HG03342 (cell line): ENCODE results near the gene MARCHF4.

Source experiments
- ATAC-seq: cut with Tn5 transposase; IDR thresholded peaks from one replicate; pipeline ENCODE4 v1.9.1; 2021; ENCODE audit warnings: mild to moderate bottlenecking, moderate library complexity; ENCODE audit not compliant: unreplicated experiment

Gene MARCHF4

DNA sequence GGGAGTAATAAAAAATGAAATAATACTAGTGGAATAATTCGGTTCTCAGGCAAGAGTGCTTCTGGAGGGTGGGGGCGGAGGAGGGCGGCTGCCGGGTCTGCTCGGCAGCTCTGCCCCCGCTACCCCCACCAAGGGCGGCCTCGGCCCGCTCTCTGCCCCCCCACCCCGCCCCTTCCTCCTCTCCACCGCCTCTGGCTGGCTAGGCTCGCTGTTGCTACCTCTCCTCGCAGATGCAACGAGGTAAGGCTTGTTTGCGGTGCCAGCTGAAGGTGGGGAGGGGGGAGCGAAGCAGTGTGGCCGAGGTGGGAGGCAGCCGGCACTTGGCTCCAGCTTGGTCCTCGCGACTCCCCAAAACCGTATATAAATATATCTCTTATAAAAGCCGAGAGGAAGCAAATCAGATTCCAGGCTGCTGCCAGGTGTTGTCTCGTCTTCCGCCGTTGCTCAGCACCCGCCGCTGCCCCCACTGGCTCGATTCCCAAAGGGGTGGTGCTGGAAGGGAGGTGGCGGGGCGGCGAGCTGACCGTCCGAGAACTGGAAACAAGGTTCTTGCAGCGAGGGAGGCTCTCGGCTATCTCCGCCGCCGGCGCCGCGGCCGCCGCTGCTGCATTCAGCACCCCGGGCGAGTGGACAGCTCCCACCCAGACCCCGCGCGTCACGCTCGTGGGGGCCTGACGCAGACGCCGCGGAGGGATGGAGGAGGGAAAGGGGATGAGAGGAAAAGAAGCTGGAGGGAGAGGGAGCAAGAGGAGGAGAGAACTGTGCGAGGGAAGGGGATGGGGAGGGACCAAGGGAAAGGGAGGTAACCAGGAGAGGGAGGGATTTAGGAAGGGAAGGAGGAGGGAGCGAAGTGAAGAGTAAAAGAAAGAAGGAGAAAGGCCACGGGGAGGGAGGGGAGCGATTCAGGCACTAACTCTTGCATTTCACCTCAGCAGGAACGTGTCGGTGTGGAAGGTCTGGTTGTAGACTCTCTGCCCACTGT is at the start of gene MARCHF4:
TSS of gene MARCHF4 (minus strand) at position 763 of the 982 bp plus-strand sequence. CDS start 2,223 bp downstream, outside the sequence.
- ATAC-seq: no peak

- ATAC-seq: no peak
Measured at GRCh38 chr2:216420367-216421101, 48.3 kb upstream of the MARCHF4 start.

GRCh38 chr2:216418981-216419380 is 46.7 kb upstream of the MARCHF4 start:
- no peak for ATAC-seq

- no peak for ATAC-seq
Measured at GRCh38 chr2:216416571-216417307, 44.5 kb upstream of the MARCHF4 start.

DNA sequence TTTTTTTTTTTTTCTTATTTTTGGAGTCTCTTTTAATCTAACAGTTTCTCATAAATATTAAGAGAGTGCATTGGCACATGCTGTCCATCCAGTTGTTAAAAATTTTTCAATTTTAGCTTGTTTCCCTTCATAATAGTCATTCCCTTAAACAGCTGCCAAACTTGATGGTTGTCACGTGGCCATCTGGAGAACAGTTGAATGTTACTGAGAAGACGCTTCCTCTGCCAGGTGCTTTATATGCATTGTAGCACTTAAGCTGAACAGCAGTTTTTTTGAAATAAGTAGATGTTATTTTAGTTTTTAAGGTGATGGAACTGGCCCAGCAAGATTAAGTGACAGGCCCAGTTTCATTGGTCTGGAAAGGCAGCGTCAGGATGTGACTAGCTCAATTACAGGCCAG is 43.3 kb upstream of the MARCHF4 start:
- ATAC-seq: no peak

DNA sequence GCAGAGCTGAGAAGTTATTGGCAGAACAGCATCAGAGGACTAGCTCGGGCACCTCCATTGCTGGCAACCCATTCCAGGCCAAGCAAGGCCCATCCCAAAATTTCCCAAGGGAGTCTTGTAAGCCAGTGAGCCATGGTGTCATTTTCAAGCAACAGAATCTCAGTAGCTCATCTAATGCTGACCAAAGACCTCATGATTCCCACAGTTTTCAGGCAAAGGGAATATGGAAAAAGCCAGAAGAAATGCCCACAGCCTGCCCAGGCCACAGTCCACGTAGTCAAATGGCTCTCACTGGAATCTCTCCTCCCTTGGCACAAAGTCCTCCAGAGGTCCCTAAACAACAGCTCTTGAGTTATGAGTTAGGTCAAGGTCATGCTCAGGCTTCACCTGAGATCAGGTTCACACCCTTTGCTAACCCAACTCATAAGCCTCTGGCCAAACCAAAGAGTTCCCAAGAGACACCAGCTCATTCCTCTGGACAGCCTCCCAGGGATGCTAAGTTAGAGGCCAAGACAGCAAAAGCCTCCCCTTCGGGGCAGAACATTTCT is 42.6 kb upstream of the MARCHF4 start:
- ATAC-seq: no peak

DNA sequence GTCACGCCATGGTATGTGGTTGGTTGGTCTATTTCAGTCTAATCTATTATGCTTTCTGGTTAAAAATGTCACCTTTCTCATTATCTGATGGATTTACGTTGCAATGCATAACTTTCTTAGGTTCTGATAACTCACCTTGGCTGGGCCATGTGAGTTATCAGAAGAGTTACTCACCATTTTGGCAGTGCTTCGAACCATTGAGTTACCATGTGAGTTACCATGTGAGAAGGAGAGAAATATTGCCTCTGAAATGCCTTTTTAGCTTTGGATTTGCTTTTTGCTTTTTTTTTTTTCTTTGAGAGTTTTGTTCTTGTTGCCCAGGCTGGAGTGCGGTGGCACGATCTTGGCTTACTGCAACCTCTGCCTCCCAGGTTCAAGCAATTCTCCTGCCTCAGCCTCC is 41.6 kb upstream of the MARCHF4 start:
- no peak for ATAC-seq

- peak; percentile 93 for ATAC-seq
Measured at GRCh38 chr2:216412022-216412999, 40.0 kb upstream of the MARCHF4 start, which contains the start of gene SMARCAL1. Gene SMARCAL1, plus strand, starts transcription at chr2:216412484. Its CDS starts 2,221 bp downstream, at chr2:216414705.

GRCh38 chr2:216410550-216410949 is 38.3 kb upstream of the MARCHF4 start:
- no peak for ATAC-seq

GRCh38 chr2:216408426-216409290 is 36.4 kb upstream of the MARCHF4 start:
- no peak for ATAC-seq

DNA sequence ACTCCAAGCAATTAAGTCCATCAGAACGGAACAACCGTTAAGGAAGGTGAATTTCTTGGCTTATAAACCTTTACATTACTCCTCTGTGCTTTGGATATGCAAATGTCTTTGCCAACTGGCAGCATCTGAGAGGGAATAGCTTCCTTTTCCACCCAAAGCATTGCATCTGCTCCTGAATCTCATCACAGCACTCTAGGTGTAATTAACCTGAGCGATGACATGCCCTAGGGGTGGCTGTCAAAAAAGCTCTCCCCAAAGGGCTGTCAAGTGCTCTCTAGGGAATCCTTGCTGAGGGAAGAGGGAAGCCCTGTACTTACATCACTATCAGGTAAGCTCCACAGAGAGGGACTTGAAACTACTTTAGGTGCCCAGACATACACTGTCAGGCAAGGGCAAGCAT is 34.5 kb upstream of the MARCHF4 start:
- ATAC-seq: no peak

GRCh38 chr2:216405588-216405987 is 33.3 kb upstream of the MARCHF4 start:
- no peak for ATAC-seq

GRCh38 chr2:216404010-216404618 is 31.8 kb upstream of the MARCHF4 start:
- ATAC-seq: peak; percentile 63

DNA sequence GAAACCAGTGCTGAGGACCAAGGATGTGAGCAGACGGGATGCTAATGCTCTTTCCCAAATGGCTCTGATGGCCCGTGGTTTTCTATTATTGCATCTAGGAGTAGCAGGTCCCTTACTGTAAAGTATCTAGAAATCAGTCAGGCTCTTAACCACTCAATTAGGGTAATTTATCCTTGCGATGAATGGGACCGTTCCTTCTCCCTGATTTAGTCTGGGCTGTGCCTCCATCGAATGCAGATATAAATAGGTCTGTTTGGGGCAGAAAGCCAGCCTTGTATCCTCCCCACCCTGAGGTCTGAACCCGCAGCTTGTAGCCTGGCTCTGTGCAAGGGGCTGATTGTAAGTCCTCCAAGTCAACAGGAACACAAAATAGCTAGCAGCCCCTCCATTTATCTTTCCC is 30.5 kb upstream of the MARCHF4 start:
- ATAC-seq: no peak

- no peak for ATAC-seq
Measured at GRCh38 chr2:216399621-216400020, 27.3 kb upstream of the MARCHF4 start.

DNA sequence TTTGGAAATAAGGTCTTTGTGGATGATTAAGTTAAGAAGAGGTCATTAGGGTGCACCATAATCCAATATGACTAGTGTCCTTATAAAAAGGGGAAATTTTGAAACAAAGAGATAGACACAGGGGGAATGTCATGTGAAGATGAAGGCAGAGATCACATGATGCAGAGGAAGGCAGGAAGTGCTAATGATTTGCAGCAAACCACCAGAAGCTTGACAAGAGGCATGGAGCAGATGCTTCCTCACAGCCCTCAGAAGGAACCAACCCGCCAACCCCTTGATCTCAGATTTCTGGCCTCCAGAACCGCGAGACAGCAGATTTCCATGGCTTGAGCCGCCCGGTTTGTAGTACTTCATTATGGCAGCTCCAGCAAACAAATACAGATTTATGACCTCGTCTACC is 22.6 kb upstream of the MARCHF4 start:
- no peak for ATAC-seq

DNA sequence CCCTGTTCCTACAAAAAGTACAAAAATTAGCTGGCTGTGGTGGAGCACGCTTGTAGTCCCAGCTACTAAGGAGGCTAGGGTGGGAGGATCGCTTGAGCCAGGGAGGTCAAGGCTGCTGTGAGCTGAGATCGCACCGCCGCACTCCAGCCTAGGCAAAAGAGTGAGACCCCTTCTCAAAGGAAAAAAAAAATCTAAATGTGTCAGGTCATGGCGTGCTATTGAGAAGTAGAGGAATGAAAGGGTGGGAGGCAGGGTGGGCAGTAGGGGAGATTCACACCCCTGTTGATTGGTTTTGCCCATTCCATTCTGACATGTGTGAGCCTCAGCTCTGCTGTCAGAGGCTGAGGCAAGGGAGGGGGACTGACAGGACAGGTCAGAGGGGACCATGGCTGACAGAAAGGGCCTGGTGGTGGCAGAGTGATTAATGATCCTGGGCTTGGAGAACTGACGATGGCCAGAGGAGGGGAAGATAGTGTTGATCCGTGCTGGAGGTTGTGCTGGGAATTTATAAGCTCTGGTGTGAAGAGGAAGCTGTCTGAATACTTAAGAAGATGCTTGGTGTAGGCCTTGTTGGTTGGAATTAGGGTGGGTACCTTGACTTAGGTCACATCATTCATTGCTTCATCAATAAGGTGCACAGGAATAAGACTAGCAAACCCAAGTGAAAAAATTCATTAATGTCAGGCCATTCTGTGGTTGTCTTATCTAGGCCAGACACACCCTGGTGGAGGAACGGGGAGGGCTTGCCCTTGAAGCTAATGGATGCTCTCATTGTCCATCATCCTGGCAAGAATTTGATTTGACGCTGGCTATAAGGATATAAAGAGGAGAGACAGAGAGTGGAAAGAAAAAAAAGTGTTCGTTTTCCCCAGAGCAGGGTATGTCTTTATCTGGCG is 20.9 kb upstream of the MARCHF4 start:
- no peak for ATAC-seq
